Astrocyte (in vitro differentiated cells and primary cell): ENCODE measurements around the gene CLTCL1.

Experiments used
- EZH2 ChIP-seq: IDR thresholded peaks from 2 replicates; pipeline ENCODE4 v1.6.1; 2012; ENCODE audit warnings: mild to moderate bottlenecking, low read length, inconsistent platforms; ENCODE audit not compliant: insufficient read depth
- TF ChIP-seq, protein P1 (sequence below): IDR thresholded peaks from 2 replicates; pipeline ENCODE4 v1.5.1; 2011; ENCODE audit warnings: low read depth, mild to moderate bottlenecking, inconsistent platforms, low read length, moderate library complexity; ENCODE audit not compliant: insufficient read depth

DNA sequence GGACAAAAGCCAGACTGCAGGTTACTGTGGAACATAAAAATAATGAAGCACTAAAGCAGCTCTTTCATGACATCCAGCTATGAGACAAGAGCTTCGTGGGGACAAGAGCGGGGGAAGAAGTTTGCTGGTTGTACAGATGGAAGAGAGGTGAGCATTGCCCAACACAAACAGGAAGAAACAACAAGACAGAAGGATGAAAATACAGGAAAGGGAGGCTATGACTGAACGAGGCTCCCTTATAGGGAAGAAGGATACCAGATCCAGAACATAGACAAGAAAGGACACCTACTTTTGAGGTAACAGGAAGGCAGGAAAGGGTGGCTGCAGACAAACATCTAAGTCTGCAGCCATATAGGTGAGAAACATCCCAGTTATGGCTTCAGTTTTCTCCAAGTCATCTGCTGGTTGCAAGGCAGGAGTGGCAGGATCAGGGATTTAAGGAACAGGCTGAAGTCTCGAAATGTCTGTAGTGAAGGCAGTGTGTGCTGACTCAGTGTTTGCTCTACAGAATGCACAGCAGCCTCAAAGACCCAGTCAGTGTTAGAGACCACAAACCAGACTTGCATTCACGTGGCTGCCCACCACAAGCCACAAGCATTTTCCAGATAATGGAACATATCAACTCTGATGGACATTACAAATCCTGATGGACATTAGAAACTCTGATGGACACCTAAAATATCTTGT, 1.9 kb downstream of the CLTCL1 start:
- TF ChIP-seq, protein P1, sequence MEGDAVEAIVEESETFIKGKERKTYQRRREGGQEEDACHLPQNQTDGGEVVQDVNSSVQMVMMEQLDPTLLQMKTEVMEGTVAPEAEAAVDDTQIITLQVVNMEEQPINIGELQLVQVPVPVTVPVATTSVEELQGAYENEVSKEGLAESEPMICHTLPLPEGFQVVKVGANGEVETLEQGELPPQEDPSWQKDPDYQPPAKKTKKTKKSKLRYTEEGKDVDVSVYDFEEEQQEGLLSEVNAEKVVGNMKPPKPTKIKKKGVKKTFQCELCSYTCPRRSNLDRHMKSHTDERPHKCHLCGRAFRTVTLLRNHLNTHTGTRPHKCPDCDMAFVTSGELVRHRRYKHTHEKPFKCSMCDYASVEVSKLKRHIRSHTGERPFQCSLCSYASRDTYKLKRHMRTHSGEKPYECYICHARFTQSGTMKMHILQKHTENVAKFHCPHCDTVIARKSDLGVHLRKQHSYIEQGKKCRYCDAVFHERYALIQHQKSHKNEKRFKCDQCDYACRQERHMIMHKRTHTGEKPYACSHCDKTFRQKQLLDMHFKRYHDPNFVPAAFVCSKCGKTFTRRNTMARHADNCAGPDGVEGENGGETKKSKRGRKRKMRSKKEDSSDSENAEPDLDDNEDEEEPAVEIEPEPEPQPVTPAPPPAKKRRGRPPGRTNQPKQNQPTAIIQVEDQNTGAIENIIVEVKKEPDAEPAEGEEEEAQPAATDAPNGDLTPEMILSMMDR = no peak
- no peak for TF ChIP-seq EZH2
